GM06990 (cell line): Measurements from ENCODE around the gene KRTAP4-2.

Experiments
- DNase-seq: peaks from one replicate; pipeline ENCODE4 v3.0.0-alpha.2; 2011; ENCODE audit not compliant: insufficient read length; ENCODE audit errors: extremely low read depth
- H3K27me3 ChIP-seq: replicated peaks from 2 replicates; pipeline ENCODE4 v1.6.0; 2011; ENCODE audit warnings: low read length; ENCODE audit not compliant: control insufficient read depth, insufficient read depth
- H3K36me3 ChIP-seq: 2 replicates; pipeline ENCODE4 v1.5.1; 2011; ENCODE audit warnings: low read length; ENCODE audit not compliant: control insufficient read depth, insufficient read depth
- H3K4me3 ChIP-seq: replicated peaks from 2 replicates; pipeline ENCODE4 v1.5.1; 2011; ENCODE audit warnings: low read depth, mild to moderate bottlenecking, control low read depth, low read length
- TF ChIP-seq, protein P1 (sequence below): IDR thresholded peaks from 2 replicates; pipeline ENCODE4 v1.5.1; 2011; ENCODE audit warnings: low read length, control low read depth, mild to moderate bottlenecking, inconsistent platforms; ENCODE audit not compliant: insufficient read depth, poor library complexity, severe bottlenecking

Gene KRTAP4-2

GRCh38 chr17:41185001-41185400 lies 7.0 kb upstream of the KRTAP4-2 start:
- TF ChIP-seq, protein P1, sequence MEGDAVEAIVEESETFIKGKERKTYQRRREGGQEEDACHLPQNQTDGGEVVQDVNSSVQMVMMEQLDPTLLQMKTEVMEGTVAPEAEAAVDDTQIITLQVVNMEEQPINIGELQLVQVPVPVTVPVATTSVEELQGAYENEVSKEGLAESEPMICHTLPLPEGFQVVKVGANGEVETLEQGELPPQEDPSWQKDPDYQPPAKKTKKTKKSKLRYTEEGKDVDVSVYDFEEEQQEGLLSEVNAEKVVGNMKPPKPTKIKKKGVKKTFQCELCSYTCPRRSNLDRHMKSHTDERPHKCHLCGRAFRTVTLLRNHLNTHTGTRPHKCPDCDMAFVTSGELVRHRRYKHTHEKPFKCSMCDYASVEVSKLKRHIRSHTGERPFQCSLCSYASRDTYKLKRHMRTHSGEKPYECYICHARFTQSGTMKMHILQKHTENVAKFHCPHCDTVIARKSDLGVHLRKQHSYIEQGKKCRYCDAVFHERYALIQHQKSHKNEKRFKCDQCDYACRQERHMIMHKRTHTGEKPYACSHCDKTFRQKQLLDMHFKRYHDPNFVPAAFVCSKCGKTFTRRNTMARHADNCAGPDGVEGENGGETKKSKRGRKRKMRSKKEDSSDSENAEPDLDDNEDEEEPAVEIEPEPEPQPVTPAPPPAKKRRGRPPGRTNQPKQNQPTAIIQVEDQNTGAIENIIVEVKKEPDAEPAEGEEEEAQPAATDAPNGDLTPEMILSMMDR: no peak
- Histone ChIP-seq H3K27me3 (no peaks in the 10 kb centered on the region; the same call in 1 of the 2 replicates), H3K36me3 (no peaks in the 10 kb centered on the region), H3K4me3 (no peak overlapping the region)
- no peak for DNase-seq

DNA sequence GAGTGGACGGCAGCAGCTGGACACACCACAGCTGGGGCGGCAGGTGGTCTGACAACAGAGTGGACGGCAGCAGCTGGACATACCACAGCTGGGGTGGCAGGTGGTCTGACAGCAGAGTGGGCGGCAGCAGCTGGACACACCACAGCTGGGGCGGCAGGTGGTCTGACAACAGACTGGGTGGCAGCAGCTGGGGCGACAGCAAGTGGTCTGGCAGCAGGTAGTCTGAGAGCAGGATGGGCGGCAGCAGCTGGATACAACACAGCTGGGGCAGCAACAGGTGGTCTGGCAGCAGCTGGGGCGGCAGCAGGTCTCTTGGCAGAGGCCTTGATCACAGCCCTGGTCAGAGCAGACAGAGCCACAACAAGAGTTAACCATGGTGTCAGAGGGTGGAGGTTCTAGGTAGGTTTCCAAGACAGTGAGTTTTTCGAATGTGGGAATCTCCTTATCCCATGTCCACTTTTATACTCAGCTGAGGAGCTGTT lies 6.5 kb upstream of the KRTAP4-2 start, which contains the start of gene KRTAP4-1:
Gene KRTAP4-1 (minus strand): TSS at position 432 of the 482 bp plus-strand sequence. CDS start 57 bp downstream, at position 375.
- DNase-seq: no peak
- no peak within 1 kb of the TSS for H3K4me3 ChIP-seq
- no peaks in the 10 kb centered on the region; the same call in 1 of the 2 replicates for H3K27me3 ChIP-seq
- H3K36me3 ChIP-seq: no peaks in the 10 kb centered on the region
- TF ChIP-seq, protein P1: no peak

GRCh38 chr17:41178843-41179616 lies 1.0 kb upstream of the KRTAP4-2 start:
- Histone ChIP-seq H3K4me3 (no peak overlapping the region), H3K36me3 (no peaks in the 10 kb centered on the region), H3K27me3 (0 out of 2 replicates have a peak, but pooled peaks cover 2% of the 10 kb centered on the region)
- TF ChIP-seq, protein P1: no peak
- no peak for DNase-seq

- no peak for DNase-seq
- Histone ChIP-seq H3K36me3 (no peaks in the 10 kb centered on the region), H3K27me3 (0 out of 2 replicates have a peak, but pooled peaks cover 2% of the 10 kb centered on the region), H3K4me3 (no peak overlapping the region)
- TF ChIP-seq, protein P1: no peak
Measured at GRCh38 chr17:41178341-41178740, 320 bp upstream of the KRTAP4-2 start.

DNA sequence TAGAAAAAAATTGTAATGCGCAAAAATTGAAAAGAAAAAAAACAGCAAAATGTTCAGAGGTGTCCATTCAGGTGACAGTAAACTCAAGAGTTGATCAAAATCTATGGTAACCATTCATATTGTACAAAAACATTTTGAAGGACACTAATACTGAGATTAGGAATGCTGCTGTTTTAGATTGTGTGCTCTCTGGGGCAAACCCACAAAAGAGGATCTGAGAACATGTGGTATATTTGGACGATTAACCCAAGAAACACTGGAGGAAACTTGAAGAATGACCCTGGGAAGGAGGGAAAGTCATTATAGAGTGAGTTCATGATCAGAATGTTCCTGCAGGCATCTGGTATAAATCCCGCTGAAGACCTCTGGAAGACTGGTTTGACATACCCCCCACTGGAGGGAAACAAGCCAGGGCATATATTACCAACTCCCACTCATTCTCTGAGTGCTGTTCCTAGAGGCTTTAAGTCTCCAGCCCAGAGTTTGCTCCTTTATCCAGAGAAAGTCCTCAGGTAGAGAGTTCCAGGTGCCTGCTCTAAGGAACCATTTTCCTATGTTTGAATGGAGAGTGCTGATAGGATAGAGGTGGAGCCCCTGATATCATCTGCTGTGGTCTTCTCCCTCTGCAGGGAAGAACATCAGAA lies 1.2 kb downstream of the KRTAP4-2 start:
- no peaks in the 10 kb centered on the region for H3K36me3 ChIP-seq
- H3K27me3 ChIP-seq: peaks cover 2% of the 10 kb centered on the region; the same call in 1 of the 2 replicates
- no peak for DNase-seq
- no peak overlapping the region for H3K4me3 ChIP-seq
- TF ChIP-seq, protein P1: no peak
